Glomerular visceral epithelial cell (primary cell): ENCODE data around the gene ADAD2.
"Not testable (repeated sequence)": the region's sequence is repeated elsewhere in the genome, so short reads cannot be mapped to it uniquely, and the experiment has no call there.

Experiments used
- DNase-seq: peaks from one replicate; pipeline ENCODE4 v3.0.0-alpha.2; 2016; ENCODE audit errors: extremely low spot score

The ADAD2 gene

DNA sequence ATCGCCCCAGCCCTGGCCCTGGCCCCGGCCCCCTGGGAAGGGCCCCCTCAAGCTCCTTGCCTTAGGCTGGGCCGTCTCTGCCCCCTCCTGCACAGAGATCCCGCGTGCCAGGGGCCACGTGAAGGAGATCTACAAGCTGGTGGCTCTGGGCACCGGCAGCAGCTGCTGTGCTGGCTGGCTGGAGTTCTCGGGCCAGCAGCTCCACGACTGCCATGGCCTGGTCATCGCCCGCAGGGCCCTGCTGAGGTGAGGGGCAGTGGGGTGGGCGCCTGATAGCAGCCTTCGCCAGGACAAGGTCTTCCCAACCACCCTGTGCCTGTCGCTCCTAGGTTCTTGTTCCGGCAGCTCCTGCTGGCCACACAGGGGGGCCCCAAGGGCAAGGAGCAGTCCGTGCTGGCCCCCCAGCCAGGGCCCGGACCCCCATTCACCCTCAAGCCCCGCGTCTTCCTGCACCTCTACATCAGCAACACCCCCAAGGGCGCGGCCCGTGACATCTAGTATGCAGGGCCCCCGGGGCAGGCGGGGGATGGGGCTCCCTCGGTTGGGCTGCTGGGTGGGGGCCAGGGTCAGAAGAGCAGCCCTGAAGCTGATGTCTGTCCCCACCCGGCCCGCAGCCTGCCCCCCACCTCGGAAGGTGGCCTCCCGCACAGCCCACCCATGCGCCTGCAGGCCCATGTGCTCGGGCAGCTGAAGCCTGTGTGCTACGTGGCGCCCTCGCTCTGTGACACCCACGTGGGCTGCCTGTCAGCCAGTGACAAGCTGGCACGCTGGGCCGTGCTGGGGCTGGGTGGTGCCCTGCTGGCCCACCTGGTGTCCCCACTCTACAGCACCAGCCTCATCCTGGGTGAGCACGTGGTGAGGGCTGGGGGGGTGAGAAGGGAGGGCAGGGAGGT, 4.5 kb downstream of the ADAD2 start:
- no peak for DNase-seq

DNA sequence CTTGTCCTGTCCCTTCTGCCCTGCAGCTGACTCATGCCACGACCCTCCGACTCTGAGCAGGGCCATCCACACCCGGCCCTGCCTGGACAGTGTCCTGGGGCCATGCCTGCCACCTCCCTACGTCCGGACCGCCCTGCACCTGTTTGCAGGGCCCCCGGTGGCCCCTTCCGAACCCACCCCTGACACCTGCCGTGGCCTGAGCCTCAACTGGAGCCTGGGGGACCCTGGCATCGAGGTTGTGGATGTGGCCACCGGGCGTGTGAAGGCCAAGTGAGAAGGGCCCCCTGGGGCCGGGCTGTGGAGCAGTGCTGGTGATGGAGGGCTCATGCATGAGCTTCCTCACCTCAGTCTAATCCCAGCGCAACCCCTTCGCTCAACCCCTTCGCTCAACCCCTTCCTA, 5.1 kb downstream of the ADAD2 start:
- no peak for DNase-seq

DNA sequence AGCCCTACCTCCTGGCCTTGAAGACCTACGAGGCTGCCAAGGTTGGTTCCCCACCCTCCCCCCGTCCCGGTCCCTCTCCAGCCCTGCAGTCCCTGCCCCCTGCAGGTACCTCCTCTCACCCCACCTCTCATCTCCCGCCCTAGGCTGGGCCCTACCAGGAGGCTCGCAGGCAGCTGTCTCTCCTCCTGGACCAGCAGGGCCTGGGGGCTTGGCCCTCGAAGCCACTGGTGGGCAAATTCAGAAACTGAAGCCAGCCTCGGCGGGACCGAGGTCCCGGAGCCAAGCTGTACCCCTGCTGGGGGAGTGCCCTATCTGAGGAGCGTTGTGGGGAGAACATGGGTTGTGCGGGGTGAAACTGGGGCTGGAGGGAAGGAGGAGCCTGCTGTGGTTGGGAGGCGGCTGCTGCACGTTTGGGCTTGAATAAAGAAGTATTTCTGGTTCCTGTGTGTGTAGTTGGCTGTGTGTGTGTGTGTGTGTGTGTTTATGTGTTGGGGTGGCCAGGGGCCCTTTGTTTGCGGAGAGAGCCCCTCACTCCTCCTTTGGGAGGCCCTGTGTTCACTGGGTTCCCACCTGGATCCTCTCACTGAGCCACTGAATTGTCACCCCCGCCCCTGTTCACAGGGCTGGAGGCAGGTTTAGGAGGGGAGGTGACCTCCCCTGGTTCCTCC, 5.9 kb downstream of the ADAD2 start:
- DNase-seq = no peak

DNA sequence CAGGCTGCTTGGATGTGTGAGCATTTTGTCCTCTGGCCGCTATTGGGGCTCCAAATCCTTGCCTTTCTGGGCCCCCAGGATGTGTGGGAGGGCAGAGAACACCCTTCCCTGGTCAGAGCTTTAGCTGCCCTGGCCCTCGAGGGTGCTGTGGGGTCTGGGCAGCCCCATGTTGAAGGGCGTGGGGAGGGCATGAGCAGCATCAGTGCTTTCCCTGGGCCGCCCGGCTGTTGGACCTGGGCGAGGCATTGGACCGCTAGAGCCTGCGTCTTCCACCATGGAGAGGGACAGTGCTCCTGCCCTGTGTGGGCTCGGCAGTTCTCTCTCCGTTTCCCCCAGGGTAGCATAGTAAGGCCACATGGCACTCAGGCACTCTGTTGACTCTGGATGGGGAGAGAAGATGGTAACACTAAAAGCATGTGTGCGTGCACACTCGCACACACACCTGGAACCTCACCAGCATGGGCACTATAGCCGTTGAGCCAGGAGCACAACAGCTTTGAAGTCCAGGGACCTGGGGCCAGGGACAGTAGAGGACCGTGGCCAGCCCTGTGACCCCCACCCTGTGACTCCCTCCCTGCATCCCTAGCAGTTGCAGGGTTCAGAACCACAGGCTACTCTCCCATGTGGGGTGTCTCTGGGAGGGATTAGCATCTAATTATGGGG, 6.6 kb downstream of the ADAD2 start:
- no peak for DNase-seq

DNA sequence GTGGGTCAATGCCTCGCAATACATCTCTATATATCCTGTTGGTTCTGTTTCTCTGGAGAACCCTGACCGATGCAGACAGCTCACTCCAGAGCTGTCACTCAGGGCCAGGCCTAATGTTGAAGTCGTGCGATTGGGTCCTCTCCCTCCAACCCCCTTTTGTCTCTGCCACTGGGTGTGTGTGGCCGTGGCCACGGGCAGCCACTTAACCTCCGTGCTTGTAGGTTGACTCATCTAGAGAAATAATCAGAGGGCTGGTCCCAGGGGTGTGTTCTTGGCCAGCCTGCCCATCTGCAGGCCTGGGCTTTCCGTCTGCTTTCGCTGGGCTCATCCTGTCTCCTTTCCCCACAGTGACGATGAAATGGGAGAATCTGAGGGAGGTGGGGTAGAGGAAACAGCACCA, 7.4 kb downstream of the ADAD2 start:
- DNase-seq = no peak

DNA sequence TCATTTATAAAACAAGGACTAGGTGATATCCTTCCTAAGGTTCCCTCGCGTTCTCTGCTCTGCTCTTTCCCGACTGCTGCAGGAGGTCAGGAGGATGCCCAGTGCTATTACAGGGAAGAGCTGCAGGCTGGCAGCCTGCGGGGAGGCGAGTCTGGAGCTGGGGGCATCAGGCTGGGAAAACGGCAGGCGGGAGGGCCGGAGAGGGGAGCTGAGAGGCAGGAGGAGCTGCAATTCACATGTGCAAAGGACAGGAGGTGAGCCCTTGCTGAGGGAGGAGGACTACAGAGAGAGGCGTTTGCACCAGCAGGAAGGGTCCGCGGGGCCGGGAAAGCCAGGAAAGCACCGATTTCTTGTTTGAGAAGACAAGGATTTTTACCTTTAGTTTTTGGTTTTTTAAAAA, 8.1 kb downstream of the ADAD2 start:
- no peak for DNase-seq

DNA sequence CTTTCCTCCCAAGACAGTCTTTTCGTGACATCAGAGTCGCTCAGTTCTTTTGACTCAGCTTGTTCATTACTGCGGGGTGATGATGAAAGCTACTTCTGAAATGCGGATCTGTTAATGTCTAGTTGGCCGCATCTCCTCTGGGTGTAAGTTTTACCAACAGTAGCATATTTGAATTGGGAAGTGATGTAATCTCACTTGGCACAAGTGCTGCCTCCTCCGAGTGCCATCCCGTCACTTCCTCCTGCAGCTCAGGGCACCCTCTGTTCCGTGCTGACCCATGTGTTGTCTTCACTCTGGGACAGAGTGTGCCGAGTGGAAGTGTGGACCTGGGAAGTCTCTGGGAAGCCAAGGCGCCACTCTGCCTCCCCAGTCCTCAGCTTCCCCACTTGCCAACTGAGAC, 8.9 kb downstream of the ADAD2 start:
- DNase-seq = no peak

DNA sequence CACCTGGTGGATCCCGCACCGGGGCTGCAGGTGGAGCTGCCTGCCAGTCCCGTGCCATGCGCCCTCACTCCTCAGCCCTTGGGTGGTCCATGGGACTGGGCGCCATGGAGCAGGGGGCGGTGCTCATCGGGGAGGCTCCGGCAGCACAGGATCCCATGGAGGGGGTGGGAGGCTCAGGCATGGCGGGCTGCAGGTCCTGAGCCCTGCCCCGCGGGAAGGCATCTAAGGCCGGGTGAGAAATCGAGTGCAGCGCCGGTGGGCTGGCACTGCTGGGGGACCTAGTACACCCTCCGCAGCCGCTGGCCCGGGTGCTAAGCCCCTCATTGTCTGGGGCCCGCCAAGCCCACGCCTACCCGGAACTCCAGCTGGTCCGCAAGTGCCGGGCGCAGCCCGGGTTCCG, 13.6 kb downstream of the ADAD2 start:
- not testable (repeated sequence) for DNase-seq

DNA sequence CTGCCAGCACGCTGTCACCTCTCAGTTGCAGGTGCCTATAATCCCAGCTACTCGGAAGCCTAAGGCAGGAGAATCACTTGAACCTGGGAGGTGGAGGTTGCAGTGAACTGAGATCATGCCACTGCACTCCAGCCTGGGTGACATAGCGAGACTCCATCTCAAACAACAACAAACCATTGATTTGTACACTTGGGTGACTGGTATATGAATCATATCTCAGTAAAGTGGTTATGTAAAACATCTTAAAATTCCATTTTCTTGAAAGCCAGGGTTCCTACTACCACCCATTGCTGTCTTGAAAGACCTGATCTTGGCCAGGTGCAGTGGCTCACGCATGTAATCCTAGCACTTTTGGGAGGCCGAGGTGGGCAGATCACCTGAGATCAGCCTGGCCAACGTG, 14.2 kb downstream of the ADAD2 start:
- DNase-seq = not testable (repeated sequence)

DNA sequence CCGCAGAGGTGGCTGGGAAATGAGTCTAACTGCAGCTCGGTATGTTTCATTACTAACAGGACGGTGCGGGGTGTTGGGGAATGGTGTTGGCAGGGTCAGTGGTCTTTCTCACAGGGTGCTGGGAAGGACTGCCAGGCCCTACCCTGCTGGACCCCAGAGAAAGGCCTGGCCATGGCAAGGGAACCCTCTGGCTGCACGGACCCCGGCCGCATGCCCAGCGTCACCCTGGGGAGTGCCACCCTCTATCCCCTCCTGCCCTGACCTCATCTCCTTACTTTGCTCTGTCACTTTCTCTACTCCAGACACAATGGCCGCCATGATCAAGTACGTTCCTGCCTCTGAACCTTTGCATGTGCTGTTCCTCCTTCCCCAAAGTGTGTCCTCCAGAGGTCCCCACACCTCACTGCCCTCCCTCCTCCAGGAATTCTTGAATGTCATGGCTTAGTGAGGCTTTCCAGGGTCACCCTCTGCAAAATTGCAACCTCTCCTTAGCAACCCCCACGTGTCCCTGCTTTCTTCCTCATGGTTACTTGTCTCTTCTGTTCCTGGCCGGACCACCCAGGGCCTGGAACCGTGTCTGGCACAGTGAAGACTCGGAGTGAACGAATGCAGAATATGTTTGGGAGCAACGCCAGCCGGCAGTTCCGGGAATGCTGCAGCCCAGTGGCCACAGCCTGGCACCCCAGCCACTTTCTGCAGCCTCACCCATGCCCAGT, 15.2 kb downstream of the ADAD2 start:
- no peak for DNase-seq

DNA sequence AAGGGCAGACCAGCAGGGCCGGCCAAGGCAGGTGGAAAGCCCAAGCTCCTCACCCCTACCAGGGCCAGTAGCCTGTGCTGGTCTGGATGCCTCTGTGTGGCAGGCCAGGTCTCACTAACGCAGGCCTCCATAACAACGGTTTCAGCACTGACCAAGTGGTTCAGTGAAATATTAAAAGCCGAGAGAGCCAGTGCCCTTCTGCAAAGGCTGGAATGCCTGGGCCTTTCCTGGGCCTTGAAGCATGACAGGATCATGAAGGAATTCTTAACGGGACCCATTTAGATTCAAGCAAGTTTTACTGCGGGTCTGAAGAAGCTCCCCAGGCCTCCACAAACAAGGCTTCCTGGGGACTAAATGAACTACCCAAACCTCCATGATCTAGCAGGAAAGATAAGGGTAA, 16.3 kb downstream of the ADAD2 start:
- no peak for DNase-seq

DNA sequence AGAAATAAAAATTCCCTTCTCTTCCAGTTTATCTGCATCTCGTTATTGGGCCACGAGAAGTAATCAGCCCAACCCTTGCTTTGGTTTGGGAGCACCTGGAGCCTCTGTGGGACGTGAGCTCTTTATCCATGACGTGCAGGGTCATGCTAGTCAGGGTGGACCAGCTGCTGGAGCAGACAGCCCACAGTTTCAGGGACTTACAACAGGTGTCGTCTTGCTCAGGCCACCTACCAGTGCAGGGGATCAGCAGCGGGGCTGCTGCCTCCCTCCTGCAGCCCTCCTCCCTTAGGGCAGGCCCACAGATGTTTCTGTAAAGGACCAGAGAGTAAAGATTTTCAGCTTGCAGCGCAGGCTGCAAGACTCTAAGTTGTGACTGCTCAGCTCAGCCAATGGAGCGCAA, 16.9 kb downstream of the ADAD2 start:
- no peak for DNase-seq

DNA sequence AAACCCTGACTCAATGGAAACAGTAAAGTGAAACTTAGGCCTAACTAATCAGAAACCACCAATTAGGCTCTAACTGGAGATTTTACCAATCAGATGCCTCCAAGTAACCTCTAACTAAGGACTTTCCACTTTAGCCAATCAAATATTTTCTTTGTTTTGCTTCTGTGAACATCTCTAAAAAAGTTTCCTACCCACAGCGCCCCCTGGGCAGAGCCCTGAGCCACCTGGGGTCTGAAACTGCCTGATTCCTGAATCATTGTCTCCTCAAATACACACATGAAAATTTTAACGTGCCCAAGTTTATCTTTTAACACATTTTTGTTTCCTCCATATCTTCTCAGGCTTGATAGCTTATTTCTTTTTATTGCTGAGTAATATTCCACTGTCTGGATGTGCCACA, 19.0 kb downstream of the ADAD2 start:
- DNase-seq = no peak

DNA sequence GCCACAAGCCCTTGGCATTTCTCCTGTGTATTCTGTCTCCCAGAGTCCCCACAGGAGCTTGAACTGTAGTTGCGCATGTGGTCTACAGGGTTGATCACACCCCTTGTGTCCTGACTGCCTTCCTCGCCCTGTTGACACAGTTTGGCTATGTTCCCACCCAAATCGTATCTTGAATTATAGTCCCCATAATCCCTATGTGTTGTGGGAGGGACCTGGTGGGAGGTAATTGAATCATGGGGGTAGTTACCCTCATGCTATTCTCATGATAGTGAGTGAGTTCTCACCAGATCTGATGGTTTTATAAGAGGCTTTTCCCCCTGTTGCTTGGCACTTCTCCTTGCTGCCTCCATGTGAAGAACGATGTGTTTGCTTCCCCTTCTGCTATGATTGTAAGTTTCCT, 21.2 kb downstream of the ADAD2 start:
- no peak for DNase-seq

DNA sequence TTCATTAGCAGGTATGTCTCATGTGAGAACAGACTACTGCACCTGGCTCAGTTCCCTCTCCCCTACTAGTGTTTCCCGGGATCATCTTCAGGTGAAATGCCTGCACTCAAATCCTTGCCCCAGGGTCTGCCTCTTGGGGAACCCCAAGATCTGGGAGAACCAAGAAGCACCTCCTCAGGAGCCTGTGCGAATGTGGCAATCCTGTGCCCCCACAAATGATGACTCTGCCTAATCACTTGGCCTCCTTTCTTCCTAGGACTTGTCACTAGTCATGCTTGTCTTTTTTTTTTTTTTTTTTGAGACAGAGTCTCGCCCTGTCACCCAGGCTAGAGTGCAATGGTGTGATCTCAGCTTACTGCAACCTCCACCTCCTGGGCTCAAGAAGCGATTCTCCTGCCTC, 21.7 kb downstream of the ADAD2 start:
- DNase-seq = no peak

DNA sequence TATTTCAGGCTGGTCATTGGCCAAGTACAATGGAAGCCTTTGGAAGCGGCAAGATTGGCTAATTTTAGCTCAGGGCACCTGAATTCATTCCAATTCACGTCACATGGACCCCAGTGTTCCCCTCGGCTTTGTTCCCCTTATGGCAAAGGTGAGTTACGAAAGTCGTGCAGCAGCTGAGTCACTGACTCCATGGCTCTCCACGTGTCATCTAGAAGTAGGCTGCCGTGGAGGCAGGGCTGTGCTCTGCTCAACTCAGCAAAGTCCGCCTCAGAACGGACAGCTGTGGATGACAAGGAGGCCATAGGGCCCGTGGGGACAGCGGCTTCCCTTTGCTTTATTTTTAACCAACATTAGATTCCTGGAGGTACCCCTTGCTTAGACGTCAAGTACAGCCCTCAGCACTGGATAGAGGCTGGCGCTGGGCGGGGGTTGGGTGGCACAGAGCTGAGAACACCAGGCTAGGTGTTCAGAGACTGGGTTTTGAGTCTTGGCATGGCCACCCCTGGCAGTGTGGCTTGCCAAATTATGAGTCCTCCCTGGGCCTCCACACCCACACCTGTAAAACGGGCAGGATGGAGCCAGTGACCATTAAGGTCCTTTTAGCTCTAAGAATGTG, 23.6 kb downstream of the ADAD2 start:
- DNase-seq = no peak

DNA sequence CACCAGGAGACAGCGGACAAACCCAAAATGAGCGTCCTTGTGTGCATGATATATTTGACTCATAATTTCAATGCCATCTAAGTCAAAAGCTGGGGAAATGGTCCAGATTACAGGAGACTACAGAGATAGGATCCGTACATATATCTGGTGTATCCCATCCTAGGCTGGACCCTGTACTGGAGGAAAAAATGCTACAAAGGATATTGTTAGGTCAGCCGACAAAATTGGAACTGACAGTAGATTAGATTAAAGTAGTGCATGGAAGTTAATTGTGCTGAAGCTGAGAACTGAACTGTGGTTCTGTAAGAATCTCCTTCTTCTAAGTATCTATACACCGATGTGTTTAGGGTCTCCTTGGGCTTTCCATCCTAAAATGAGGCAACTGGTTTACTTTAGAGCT, 24.6 kb downstream of the ADAD2 start:
- DNase-seq = no peak

DNA sequence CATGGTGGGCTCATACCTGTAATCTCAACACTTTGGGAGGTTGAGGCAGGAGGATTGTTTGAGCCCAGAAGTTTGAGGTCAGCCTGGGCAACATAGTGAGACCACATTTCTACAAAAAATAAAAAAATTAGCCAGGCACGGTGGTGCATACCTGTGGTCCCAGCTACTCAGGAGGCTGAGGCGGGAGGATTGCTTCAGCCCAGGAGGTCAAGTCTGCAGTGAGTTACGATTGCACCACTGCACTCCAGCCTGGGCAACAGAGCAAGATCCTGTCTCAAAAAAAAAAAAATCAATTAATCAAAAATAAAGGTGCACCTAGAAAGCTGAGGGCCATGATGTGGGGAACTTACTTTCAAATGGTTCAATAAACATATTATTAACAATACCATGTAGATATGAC, 25.2 kb downstream of the ADAD2 start:
- not testable (repeated sequence) for DNase-seq

DNA sequence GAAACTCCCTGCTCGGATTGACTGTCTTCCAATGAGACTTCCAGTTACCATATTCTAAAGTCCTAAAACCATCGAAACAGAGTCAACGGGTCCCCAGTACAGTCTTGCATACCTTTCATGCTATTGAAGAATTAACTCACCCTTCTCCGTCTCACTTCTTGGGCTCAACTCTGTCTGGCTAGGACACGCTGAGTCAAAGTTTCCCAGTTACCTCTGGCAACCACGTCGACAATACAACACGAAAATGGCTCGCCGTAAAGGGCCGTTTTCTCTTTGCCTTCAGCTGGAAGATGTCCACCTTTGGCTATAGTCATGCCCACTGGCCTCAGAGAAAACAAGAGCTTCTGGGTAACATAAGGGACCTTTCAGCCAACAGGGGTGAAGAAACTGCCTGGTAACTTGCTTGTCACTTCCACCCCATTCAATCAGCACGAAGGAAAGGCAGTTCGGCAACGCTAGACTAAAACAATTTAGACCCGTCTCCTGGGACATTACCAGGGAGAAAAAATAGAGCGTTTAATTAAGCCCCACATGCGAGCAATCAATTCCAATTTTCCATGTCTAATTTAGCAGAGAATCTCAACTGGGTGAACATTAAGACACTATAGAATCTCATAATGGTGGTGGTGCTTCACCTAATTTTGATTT, 27.3 kb downstream of the ADAD2 start:
- no peak for DNase-seq

DNA sequence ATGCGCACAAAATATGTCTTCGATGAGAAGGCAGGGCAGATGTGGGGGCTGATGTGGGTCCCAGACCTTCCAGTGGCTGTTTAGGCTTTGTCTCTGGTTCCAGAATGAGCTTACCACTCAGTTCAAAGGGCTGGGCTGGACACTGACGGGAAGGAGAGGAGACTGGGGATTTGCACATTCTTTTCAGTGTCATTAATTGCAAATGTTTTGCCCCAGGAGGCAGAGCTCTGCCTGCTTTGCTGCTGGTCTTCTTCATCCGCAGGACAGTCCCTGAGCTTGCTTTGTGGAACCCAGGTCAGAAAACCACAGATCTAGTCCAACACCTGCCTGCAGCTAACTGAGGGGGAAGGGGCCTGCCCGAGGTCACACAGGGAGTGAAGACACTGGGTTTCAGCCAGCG, 28.0 kb downstream of the ADAD2 start:
- DNase-seq = no peak

DNA sequence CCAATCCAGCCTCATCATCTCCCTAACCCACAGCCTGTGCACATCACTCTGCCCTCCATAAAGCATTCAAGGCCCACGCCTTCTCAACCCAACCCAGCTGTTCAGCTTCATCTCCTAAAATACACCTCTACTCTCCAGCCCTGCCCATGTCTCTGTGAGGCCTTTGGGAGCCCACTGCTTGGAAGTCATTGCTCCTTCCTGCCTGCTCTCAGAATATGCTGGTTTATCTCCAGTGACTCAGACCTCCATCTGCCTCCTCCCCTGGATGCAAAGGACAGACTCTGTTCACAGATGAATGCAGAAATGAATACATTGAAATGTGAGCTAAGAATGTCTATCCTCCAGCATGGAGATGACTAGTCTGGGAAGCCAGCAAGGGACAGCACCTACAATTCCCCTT, 29.9 kb downstream of the ADAD2 start:
- peak; percentile 18 for DNase-seq
